ENCODE data around the gene PGR. TPM values are rescaled to one million over a fixed set of nuclear protein-coding genes. Genes with fewer than 3 reads are reported as not detected.

PGR gene
- total RNA-seq, 2 donors from 2014 or later: not detected

DNA sequence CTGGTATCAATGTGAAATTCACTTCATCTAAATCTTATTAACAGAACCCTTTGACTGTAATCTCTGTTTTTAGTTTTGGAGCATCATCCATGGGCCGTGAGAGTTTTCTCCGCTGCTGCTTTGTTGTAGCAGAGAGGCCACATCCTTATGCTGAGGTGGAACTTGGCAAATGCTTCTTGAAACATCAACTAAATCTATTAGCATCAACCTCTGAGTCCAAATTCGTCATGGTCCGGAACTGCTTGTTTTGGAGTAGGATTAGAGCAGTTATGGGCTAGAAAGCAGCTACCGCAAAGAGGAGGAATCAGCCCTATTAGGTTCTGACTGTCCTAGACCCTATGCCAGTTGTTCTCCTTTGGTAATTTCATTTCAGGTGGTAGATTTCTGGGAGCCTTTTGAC, 117.7 kb downstream of the PGR start:
- WGBS, 2 experiments (ENCODE audit: insufficient coverage in 1 of 2, insufficient read length in 1 of 2): 86 to 100% methylated on average over 1 to 5 of the region's 5 CpGs
- no peaks in the 10 kb centered on the region for H3K27me3 ChIP-seq (ENCODE audit: control insufficient read depth, insufficient read depth, low read length, poor library complexity, severe bottlenecking)
- Mint-ChIP-seq H3K27ac (no peak overlapping the region), H3K9me3 (no peaks in the 10 kb centered on the region), H3K36me3 (ENCODE audit: low read depth) (no peaks in the 10 kb centered on the region), H3K27me3 (ENCODE audit: insufficient read depth) (no peaks in the 10 kb centered on the region), H3K4me1 (peaks cover 4% of the 10 kb centered on the region), H3K4me3 (no peak overlapping the region)
- no peak overlapping the region for H3K9ac ChIP-seq (ENCODE audit: extremely low read depth, low read length, poor library complexity, severe bottlenecking)
- TF ChIP-seq, protein P1, sequence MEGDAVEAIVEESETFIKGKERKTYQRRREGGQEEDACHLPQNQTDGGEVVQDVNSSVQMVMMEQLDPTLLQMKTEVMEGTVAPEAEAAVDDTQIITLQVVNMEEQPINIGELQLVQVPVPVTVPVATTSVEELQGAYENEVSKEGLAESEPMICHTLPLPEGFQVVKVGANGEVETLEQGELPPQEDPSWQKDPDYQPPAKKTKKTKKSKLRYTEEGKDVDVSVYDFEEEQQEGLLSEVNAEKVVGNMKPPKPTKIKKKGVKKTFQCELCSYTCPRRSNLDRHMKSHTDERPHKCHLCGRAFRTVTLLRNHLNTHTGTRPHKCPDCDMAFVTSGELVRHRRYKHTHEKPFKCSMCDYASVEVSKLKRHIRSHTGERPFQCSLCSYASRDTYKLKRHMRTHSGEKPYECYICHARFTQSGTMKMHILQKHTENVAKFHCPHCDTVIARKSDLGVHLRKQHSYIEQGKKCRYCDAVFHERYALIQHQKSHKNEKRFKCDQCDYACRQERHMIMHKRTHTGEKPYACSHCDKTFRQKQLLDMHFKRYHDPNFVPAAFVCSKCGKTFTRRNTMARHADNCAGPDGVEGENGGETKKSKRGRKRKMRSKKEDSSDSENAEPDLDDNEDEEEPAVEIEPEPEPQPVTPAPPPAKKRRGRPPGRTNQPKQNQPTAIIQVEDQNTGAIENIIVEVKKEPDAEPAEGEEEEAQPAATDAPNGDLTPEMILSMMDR (conservative IDR thresholded peaks at IDR 0.05): no peak
- no peak overlapping the region for H3K27ac ChIP-seq (ENCODE audit: low read depth, low read length)
- no peak for DNase-seq
- no peaks in the 10 kb centered on the region for H3K4me1 ChIP-seq (ENCODE audit: control insufficient read depth, insufficient read depth, low read length)
- no peaks in the 10 kb centered on the region for H3K36me3 ChIP-seq (ENCODE audit: control insufficient read depth, insufficient read depth, low read length)
- H3K9me3 ChIP-seq (ENCODE audit: control insufficient read depth, low read length): no peaks in the 10 kb centered on the region
- no peak overlapping the region for H3K4me3 ChIP-seq (ENCODE audit: low read length)

DNA sequence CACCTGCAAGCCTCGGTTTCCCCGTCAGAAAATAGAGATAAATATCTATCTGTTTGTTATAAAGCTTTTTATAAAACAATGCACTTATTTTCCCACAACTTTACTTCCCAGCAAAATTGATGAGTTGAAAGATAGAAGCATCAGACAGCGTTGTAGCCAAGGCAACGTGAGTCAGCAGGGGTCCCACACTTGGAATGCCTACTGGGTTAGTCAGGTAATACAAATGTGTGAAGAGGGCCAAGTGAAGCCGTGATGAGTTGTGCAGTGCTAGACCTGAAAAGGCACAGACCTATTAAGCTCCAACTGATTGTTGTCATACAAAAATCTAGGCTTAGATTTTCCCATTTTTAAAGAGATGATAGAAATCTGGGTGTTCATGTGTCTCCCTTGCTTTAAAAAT, 118.7 kb downstream of the PGR start:
- H3K27ac ChIP-seq (ENCODE audit: low read depth, low read length): no peak overlapping the region
- Mint-ChIP-seq H3K9me3 (no peaks in the 10 kb centered on the region), H3K27ac (no peak overlapping the region), H3K27me3 (ENCODE audit: insufficient read depth) (no peaks in the 10 kb centered on the region), H3K4me3 (no peak overlapping the region), H3K4me1 (peaks cover 4% of the 10 kb centered on the region), H3K36me3 (ENCODE audit: low read depth) (no peaks in the 10 kb centered on the region)
- 44 to 60% methylated on average over 1 to 3 of the region's 5 CpGs for WGBS, 2 experiments (ENCODE audit: insufficient coverage in 1 of 2, insufficient read length in 1 of 2)
- no peak overlapping the region for H3K9ac ChIP-seq (ENCODE audit: extremely low read depth, low read length, poor library complexity, severe bottlenecking)
- H3K36me3 ChIP-seq (ENCODE audit: control insufficient read depth, insufficient read depth, low read length): no peaks in the 10 kb centered on the region
- TF ChIP-seq, protein P1 (conservative IDR thresholded peaks at IDR 0.05): no peak
- no peaks in the 10 kb centered on the region for H3K4me1 ChIP-seq (ENCODE audit: control insufficient read depth, insufficient read depth, low read length)
- no peaks in the 10 kb centered on the region for H3K9me3 ChIP-seq (ENCODE audit: control insufficient read depth, low read length)
- H3K4me3 ChIP-seq (ENCODE audit: low read length): no peak overlapping the region
- peak; percentile 78 for DNase-seq
- H3K27me3 ChIP-seq (ENCODE audit: control insufficient read depth, insufficient read depth, low read length, poor library complexity, severe bottlenecking): no peaks in the 10 kb centered on the region

DNA sequence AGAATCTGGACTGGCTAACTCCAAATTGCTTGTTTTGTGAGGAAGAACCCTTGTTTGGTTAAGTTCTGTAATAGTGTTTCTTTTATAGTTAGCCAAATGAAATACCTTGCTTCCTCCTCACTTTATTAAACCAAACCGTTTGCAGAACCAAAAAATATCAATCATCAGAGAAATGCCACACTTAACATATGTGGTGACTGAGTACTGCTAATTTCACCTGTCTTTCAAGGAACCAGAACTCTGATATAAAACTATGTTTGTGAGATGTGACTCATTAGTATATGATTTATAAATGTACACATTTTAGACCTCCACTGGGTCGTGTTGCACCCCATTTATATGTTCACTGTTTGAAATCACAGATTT, 119.9 kb downstream of the PGR start:
- Histone ChIP-seq H3K27ac (ENCODE audit: low read depth, low read length) (no peak overlapping the region), H3K4me3 (ENCODE audit: low read length) (no peak overlapping the region), H3K27me3 (ENCODE audit: control insufficient read depth, insufficient read depth, low read length, poor library complexity, severe bottlenecking) (no peaks in the 10 kb centered on the region), H3K9me3 (ENCODE audit: control insufficient read depth, low read length) (no peaks in the 10 kb centered on the region), H3K4me1 (ENCODE audit: control insufficient read depth, insufficient read depth, low read length) (no peaks in the 10 kb centered on the region), H3K9ac (ENCODE audit: extremely low read depth, low read length, poor library complexity, severe bottlenecking) (no peak overlapping the region), H3K36me3 (ENCODE audit: control insufficient read depth, insufficient read depth, low read length) (no peaks in the 10 kb centered on the region)
- H3K9me3 Mint-ChIP-seq: no peaks in the 10 kb centered on the region
- no peaks in the 10 kb centered on the region for H3K27me3 Mint-ChIP-seq (ENCODE audit: insufficient read depth)
- no peak overlapping the region for H3K4me3 Mint-ChIP-seq
- TF ChIP-seq, protein P1 (conservative IDR thresholded peaks at IDR 0.05): no peak
- H3K27ac Mint-ChIP-seq: no peak overlapping the region
- 92% methylated on average over 1 of the region's 2 CpGs; no CpG with 5 or more reads in 1 of the 2 experiments for WGBS, 2 experiments (ENCODE audit: insufficient coverage in 1 of 2, insufficient read length in 1 of 2)
- H3K4me1 Mint-ChIP-seq: peaks cover 4% of the 10 kb centered on the region
- no peak for DNase-seq
- no peaks in the 10 kb centered on the region for H3K36me3 Mint-ChIP-seq (ENCODE audit: low read depth)
